Measurements from ENCODE around the gene TLE1. TPM values are rescaled to one million over a fixed set of nuclear protein-coding genes. Genes with fewer than 3 reads are reported as not detected.

Gene TLE1
- total RNA-seq, 1 donor from 2014 or later, result 79.4 TPM

DNA sequence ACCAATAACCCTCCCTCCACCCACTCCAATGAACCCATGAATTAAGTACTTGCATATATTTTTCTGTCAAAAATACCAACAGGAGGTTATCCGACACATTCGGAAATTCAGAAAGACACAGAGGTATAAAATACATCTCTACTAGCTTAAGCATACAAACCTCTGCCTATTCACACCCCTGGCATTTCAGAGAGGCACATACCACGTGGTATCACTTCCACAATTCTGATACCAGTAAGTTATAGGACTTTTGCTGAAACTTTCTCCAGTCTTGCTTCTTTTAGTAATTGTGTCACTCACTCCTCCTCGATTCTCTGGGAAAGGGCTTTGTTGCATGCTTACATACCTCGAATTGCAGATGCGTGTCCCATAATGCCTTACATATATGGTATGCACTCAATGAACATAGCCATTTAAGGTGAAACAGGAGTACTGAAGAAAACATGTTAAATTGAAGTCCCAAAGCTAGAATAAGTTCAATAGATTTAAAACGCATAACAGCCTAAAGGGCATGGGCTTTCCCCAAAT is 58.1 kb downstream of the TLE1 start:
- no peak overlapping the region for H3K4me3 Mint-ChIP-seq (ENCODE audit: unreplicated experiment)
- H3K4me1 Mint-ChIP-seq (ENCODE audit: unreplicated experiment), result peaks cover 5% of the 10 kb centered on the region
- no peak for DNase-seq (ENCODE audit: low spot score)
- H3K27ac Mint-ChIP-seq (ENCODE audit: unreplicated experiment), result no peak overlapping the region
- H3K27me3 Mint-ChIP-seq (ENCODE audit: unreplicated experiment), result peaks cover 3% of the 10 kb centered on the region
- H3K36me3 Mint-ChIP-seq (ENCODE audit: low read depth, unreplicated experiment), result peaks cover 10% of the 10 kb centered on the region
- TF ChIP-seq CTCF (IDR thresholded peaks at IDR 0.05; ENCODE audit: unreplicated experiment), result no peak
- no peaks in the 10 kb centered on the region for H3K9me3 Mint-ChIP-seq (ENCODE audit: unreplicated experiment)

- Mint-ChIP-seq H3K4me3 (ENCODE audit: unreplicated experiment) (no peak overlapping the region), H3K4me1 (ENCODE audit: unreplicated experiment) (peaks cover 5% of the 10 kb centered on the region), H3K36me3 (ENCODE audit: low read depth, unreplicated experiment) (peaks cover 9% of the 10 kb centered on the region), H3K9me3 (ENCODE audit: unreplicated experiment) (no peaks in the 10 kb centered on the region), H3K27ac (ENCODE audit: unreplicated experiment) (no peak overlapping the region), H3K27me3 (ENCODE audit: unreplicated experiment) (peaks cover 3% of the 10 kb centered on the region)
- no peak for DNase-seq (ENCODE audit: low spot score)
- no peak for TF ChIP-seq CTCF (IDR thresholded peaks at IDR 0.05; ENCODE audit: unreplicated experiment)
These were observed 59.9 kb downstream of the TLE1 start for GRCh38 chr9:81629440-81629839.

GRCh38 chr9:81628897-81629296 is 60.5 kb downstream of the TLE1 start:
- no peak for DNase-seq (ENCODE audit: low spot score)
- no peaks in the 10 kb centered on the region for H3K9me3 Mint-ChIP-seq (ENCODE audit: unreplicated experiment)
- peaks cover 4% of the 10 kb centered on the region for H3K36me3 Mint-ChIP-seq (ENCODE audit: low read depth, unreplicated experiment)
- H3K27ac Mint-ChIP-seq (ENCODE audit: unreplicated experiment), result no peak overlapping the region
- no peaks in the 10 kb centered on the region for H3K4me1 Mint-ChIP-seq (ENCODE audit: unreplicated experiment)
- peaks cover 3% of the 10 kb centered on the region for H3K27me3 Mint-ChIP-seq (ENCODE audit: unreplicated experiment)
- H3K4me3 Mint-ChIP-seq (ENCODE audit: unreplicated experiment), result no peak overlapping the region
- no peak for TF ChIP-seq CTCF (IDR thresholded peaks at IDR 0.05; ENCODE audit: unreplicated experiment)

DNA sequence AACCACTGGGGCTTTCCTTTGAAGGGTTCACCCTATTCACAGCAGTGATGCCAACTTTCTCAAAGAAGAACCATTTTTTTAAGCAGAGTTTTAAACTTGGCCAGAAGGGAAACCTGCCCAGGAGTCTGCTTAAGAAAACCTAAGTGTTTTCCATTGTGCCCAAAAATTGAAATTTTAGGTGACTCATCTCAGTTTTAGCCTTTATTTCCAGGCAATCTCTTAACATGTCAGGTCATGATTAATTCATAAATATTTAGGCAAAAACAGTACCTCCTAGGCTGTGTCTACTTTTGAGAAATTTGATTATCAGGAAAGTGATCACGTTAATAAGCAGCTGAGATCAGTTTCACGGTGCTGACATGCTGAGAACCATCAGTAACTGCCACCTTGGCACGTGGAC is 61.9 kb downstream of the TLE1 start:
- Mint-ChIP-seq H3K4me1 (ENCODE audit: unreplicated experiment) (peaks cover 7% of the 10 kb centered on the region), H3K36me3 (ENCODE audit: low read depth, unreplicated experiment) (peaks cover 11% of the 10 kb centered on the region), H3K9me3 (ENCODE audit: unreplicated experiment) (no peaks in the 10 kb centered on the region), H3K27me3 (ENCODE audit: unreplicated experiment) (no peaks in the 10 kb centered on the region), H3K4me3 (ENCODE audit: unreplicated experiment) (no peak overlapping the region), H3K27ac (ENCODE audit: unreplicated experiment) (no peak overlapping the region)
- no peak for DNase-seq (ENCODE audit: low spot score)
- no peak for TF ChIP-seq CTCF (IDR thresholded peaks at IDR 0.05; ENCODE audit: unreplicated experiment)

- TF ChIP-seq CTCF (IDR thresholded peaks at IDR 0.05; ENCODE audit: unreplicated experiment), result no peak
- H3K4me3 Mint-ChIP-seq (ENCODE audit: unreplicated experiment), result no peak overlapping the region
- no peaks in the 10 kb centered on the region for H3K27me3 Mint-ChIP-seq (ENCODE audit: unreplicated experiment)
- no peak for DNase-seq (ENCODE audit: low spot score)
- no peak overlapping the region for H3K27ac Mint-ChIP-seq (ENCODE audit: unreplicated experiment)
- no peaks in the 10 kb centered on the region for H3K9me3 Mint-ChIP-seq (ENCODE audit: unreplicated experiment)
- peaks cover 9% of the 10 kb centered on the region for H3K36me3 Mint-ChIP-seq (ENCODE audit: low read depth, unreplicated experiment)
- peaks cover 17% of the 10 kb centered on the region for H3K4me1 Mint-ChIP-seq (ENCODE audit: unreplicated experiment)
These were observed 62.8 kb downstream of the TLE1 start for GRCh38 chr9:81626511-81626910.

Data from endothelial cell (in vitro differentiated cells).